Neural progenitor cell (in vitro differentiated cells): ENCODE measurements around the gene SRCIN1. TPM values are rescaled to one million over a fixed set of nuclear protein-coding genes. Genes with fewer than 3 reads are reported as not detected.

Source experiments
- DNase-seq: peaks from one replicate; pipeline ENCODE4 v3.0.0-alpha.2; 2016; ENCODE audit warnings: low spot score
- H2AFZ ChIP-seq: fragments of 200-600 bp; sonication (generic); replicated peaks from 2 replicates; pipeline ENCODE4 v1.6.1; 2016; ENCODE audit warnings: antibody characterized with exemption
- H3F3A ChIP-seq: fragments of 200-600 bp; sonication (generic); 2 replicates; pipeline ENCODE4 v1.6.1; 2016; ENCODE audit warnings: antibody characterized with exemption, low read depth
- H3K27ac ChIP-seq: fragments of 200-600 bp; sonication (generic); 2 replicates; pipeline ENCODE4 v1.5.1; 2016; ENCODE audit warnings: mild to moderate bottlenecking
- H3K27me3 ChIP-seq: fragments of 200-600 bp; sonication (generic); 2 replicates; pipeline ENCODE4 v1.6.1; 2016; ENCODE audit warnings: mild to moderate bottlenecking, moderate library complexity
- H3K36me3 ChIP-seq: fragments of 200-600 bp; sonication (generic); 2 replicates; pipeline ENCODE4 v1.5.1; 2016
- H3K4me1 ChIP-seq: fragments of 200-600 bp; sonication (generic); 2 replicates; pipeline ENCODE4 v1.6.1; 2016; ENCODE audit warnings: mixed run types
- H3K4me2 ChIP-seq: fragments of 200-600 bp; sonication (generic); 2 replicates; pipeline ENCODE4 v1.6.1; 2016
- H3K4me3 ChIP-seq: fragments of 200-600 bp; sonication (generic); 2 replicates; pipeline ENCODE4 v1.5.1; 2016
- H3K79me2 ChIP-seq: fragments of 200-600 bp; sonication (generic); 2 replicates; pipeline ENCODE4 v1.6.1; 2016; ENCODE audit warnings: low read depth
- H3K9ac ChIP-seq: fragments of 200-600 bp; sonication (generic); 2 replicates; pipeline ENCODE4 v1.6.1; 2016
- H3K9me3 ChIP-seq: fragments of 200-600 bp; sonication (generic); 2 replicates; pipeline ENCODE4 v1.5.1; 2016; ENCODE audit warnings: low read depth
- H4K20me1 ChIP-seq: fragments of 200-600 bp; sonication (generic); 2 replicates; pipeline ENCODE4 v1.6.1; 2016; ENCODE audit warnings: low read depth
- H3K27ac Mint-ChIP-seq: 3 replicates; pipeline ENCODE4 v1.8.0; 2021; ENCODE audit warnings: mixed read lengths
- H3K27me3 Mint-ChIP-seq: 2 replicates; pipeline ENCODE4 v1.8.0; 2022; ENCODE audit warnings: low read depth, mild to moderate bottlenecking, inconsistent platforms, moderate library complexity, mixed read lengths; ENCODE audit not compliant: insufficient read depth
- H3K36me3 Mint-ChIP-seq: 3 replicates; pipeline ENCODE4 v1.8.0; 2021; ENCODE audit warnings: mixed read lengths
- H3K4me1 Mint-ChIP-seq: 3 replicates; pipeline ENCODE4 v1.8.0; 2021; ENCODE audit warnings: mixed read lengths
- H3K4me3 Mint-ChIP-seq: 3 replicates; pipeline ENCODE4 v1.8.0; 2021; ENCODE audit warnings: mild to moderate bottlenecking, moderate library complexity, mixed read lengths
- H3K9me3 Mint-ChIP-seq: 3 replicates; pipeline ENCODE4 v1.8.0; 2020; ENCODE audit warnings: mixed read lengths
- EZH2 ChIP-seq: fragments of 200-600 bp; sonication (generic); IDR thresholded peaks from 2 replicates; pipeline ENCODE4 v1.6.1; 2017; ENCODE audit warnings: antibody characterized with exemption, mild to moderate bottlenecking, moderate library complexity
- EZH2phosphoT487 ChIP-seq: fragments of 200-600 bp; sonication (generic); IDR thresholded peaks from 2 replicates; pipeline ENCODE4 v1.6.1; 2017; ENCODE audit warnings: antibody characterized with exemption
- total RNA-seq: library from RNA; depleted of rRNA; stranded (reverse); fragments of >200 nt; gene quantifications from 2 replicates; pipeline ENCODE4 v1.2.3, GENCODE V29; 2015; ENCODE audit warnings: low replicate concordance
- TF ChIP-seq, protein P1 (sequence below): fragments of 200-600 bp; sonication (generic); IDR thresholded peaks from 2 replicates; pipeline ENCODE4 v1.5.1; 2017; ENCODE audit warnings: antibody characterized with exemption, mild to moderate bottlenecking

Gene SRCIN1
- total RNA-seq, 1 donor from 2014 or later, result 3.8 TPM

DNA sequence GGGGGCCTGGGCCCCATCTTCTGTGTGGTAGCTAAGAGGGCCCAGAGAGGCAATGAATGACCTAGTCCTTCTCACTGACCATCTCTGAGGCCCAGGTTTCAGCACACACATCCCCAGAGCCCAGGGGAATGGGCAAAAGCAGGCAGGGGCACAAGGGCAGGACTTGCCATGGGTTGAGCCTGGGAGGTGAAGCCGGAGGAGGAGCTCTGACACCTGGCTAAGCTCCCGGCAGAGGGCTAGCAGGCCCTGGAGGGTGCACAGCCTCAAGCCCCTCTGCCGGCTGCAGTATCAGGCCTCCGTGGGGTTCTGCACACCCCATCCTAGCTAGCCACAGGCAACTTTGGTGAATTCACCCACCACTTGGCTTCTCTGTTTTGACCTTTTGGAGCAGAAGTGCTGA, 5.3 kb downstream of the SRCIN1 start:
- no peak overlapping the region for H3K27ac ChIP-seq
- Mint-ChIP-seq H3K36me3 (no peaks in the 10 kb centered on the region), H3K4me1 (peaks cover 78% of the 10 kb centered on the region), H3K9me3 (no peaks in the 10 kb centered on the region), H3K27me3 (peaks cover 7% of the 10 kb centered on the region), H3K4me3 (no peak overlapping the region), H3K27ac (no peak overlapping the region)
- no peaks in the 10 kb centered on the region for H3K36me3 ChIP-seq
- H3K79me2 ChIP-seq, result peaks cover 7% of the 10 kb centered on the region
- peak overlapping the region; percentile 80 for H3K4me2 ChIP-seq
- peaks cover 82% of the 10 kb centered on the region for H4K20me1 ChIP-seq
- peaks cover 62% of the 10 kb centered on the region for H3F3A ChIP-seq
- peaks cover 80% of the 10 kb centered on the region for H3K4me1 ChIP-seq
- no peak overlapping the region for H3K9ac ChIP-seq
- no peak overlapping the region for H2AFZ ChIP-seq
- peak; percentile 34 for DNase-seq
- H3K9me3 ChIP-seq, result no peaks in the 10 kb centered on the region
- no peak for TF ChIP-seq EZH2
- TF ChIP-seq EZH2phosphoT487, result no peak
- TF ChIP-seq, protein P1, sequence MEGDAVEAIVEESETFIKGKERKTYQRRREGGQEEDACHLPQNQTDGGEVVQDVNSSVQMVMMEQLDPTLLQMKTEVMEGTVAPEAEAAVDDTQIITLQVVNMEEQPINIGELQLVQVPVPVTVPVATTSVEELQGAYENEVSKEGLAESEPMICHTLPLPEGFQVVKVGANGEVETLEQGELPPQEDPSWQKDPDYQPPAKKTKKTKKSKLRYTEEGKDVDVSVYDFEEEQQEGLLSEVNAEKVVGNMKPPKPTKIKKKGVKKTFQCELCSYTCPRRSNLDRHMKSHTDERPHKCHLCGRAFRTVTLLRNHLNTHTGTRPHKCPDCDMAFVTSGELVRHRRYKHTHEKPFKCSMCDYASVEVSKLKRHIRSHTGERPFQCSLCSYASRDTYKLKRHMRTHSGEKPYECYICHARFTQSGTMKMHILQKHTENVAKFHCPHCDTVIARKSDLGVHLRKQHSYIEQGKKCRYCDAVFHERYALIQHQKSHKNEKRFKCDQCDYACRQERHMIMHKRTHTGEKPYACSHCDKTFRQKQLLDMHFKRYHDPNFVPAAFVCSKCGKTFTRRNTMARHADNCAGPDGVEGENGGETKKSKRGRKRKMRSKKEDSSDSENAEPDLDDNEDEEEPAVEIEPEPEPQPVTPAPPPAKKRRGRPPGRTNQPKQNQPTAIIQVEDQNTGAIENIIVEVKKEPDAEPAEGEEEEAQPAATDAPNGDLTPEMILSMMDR, result no peak
- H3K4me3 ChIP-seq, result no peak overlapping the region
- H3K27me3 ChIP-seq, result no peaks in the 10 kb centered on the region

- no peak overlapping the region for H3K27ac Mint-ChIP-seq
- no peak overlapping the region for H2AFZ ChIP-seq
- no peak overlapping the region for H3K9ac ChIP-seq
- H3K27ac ChIP-seq, result no peak overlapping the region
- peak overlapping the region; percentile 10 for H3K4me3 Mint-ChIP-seq
- peaks cover 90% of the 10 kb centered on the region for H4K20me1 ChIP-seq
- peaks cover 7% of the 10 kb centered on the region for H3K27me3 Mint-ChIP-seq
- no peak overlapping the region for H3K4me3 ChIP-seq
- DNase-seq, result no peak
- H3K4me2 ChIP-seq, result no peak overlapping the region
- H3K4me1 ChIP-seq, result peaks cover 77% of the 10 kb centered on the region
- no peaks in the 10 kb centered on the region for H3K27me3 ChIP-seq
- no peak for TF ChIP-seq EZH2
- TF ChIP-seq, protein P1, result no peak
- no peak for TF ChIP-seq EZH2phosphoT487
- no peaks in the 10 kb centered on the region for H3K9me3 Mint-ChIP-seq
- H3K9me3 ChIP-seq, result no peaks in the 10 kb centered on the region
- H3K36me3 Mint-ChIP-seq, result no peaks in the 10 kb centered on the region
- H3F3A ChIP-seq, result peaks cover 56% of the 10 kb centered on the region
- no peaks in the 10 kb centered on the region for H3K36me3 ChIP-seq
- peaks cover 7% of the 10 kb centered on the region for H3K79me2 ChIP-seq
- H3K4me1 Mint-ChIP-seq, result peaks cover 84% of the 10 kb centered on the region
Observed at GRCh38 chr17:38599398-38599856, 6.3 kb downstream of the SRCIN1 start.

DNA sequence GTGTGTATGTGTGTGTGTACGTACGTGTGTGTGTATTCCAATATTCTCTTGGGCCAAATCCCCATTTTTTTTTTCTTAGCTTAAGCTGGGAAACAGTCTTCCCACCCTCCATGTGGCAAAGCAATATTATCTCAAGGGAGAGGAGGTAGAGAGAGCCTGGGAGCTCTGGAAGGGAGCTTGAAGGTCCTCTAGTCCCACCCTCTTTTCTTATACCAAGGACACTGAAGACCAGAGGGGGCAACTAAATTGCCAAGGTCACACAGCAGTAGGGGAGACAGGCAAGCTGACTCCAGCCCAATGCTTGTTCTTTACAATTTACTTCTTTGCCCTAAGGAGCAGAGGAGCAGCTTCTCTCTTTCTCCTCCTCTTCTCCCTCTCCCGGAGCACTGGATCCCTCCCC, 6.8 kb downstream of the SRCIN1 start:
- TF ChIP-seq EZH2, result no peak
- TF ChIP-seq EZH2phosphoT487, result no peak
- TF ChIP-seq, protein P1, result no peak
- peaks cover 7% of the 10 kb centered on the region for H3K27me3 Mint-ChIP-seq
- peaks cover 51% of the 10 kb centered on the region for H3F3A ChIP-seq
- no peaks in the 10 kb centered on the region for H3K27me3 ChIP-seq
- H3K79me2 ChIP-seq, result peaks cover 7% of the 10 kb centered on the region
- DNase-seq, result no peak
- no peak overlapping the region for H3K4me2 ChIP-seq
- H2AFZ ChIP-seq, result no peak overlapping the region
- peaks cover 88% of the 10 kb centered on the region for H4K20me1 ChIP-seq
- no peak overlapping the region for H3K27ac ChIP-seq
- peak overlapping the region; percentile 38 for H3K4me3 Mint-ChIP-seq
- H3K4me1 Mint-ChIP-seq, result peaks cover 85% of the 10 kb centered on the region
- H3K9ac ChIP-seq, result no peak overlapping the region
- H3K36me3 Mint-ChIP-seq, result no peaks in the 10 kb centered on the region
- peak overlapping the region; percentile 76 for H3K27ac Mint-ChIP-seq
- H3K4me3 ChIP-seq, result no peak overlapping the region
- no peaks in the 10 kb centered on the region for H3K36me3 ChIP-seq
- H3K4me1 ChIP-seq, result peaks cover 73% of the 10 kb centered on the region
- no peaks in the 10 kb centered on the region for H3K9me3 ChIP-seq
- H3K9me3 Mint-ChIP-seq, result no peaks in the 10 kb centered on the region
